Osteocyte (in vitro differentiated cells): Measurements from ENCODE around the gene PPDPF. TPM values are rescaled to one million over a fixed set of nuclear protein-coding genes. Genes with fewer than 3 reads are reported as not detected.

Experiments used
- DNase-seq: peaks from one replicate; pipeline ENCODE4 v3.0.0; 2021; ENCODE audit warnings: mixed read lengths; ENCODE audit not compliant: unreplicated experiment; ENCODE audit errors: extremely low spot score
- H3K27ac Mint-ChIP-seq: one replicate; pipeline ENCODE4 v1.8.0; 2021; ENCODE audit warnings: mild to moderate bottlenecking, mixed read lengths; ENCODE audit not compliant: unreplicated experiment
- H3K27me3 Mint-ChIP-seq: one replicate; pipeline ENCODE4 v1.8.0; 2021; ENCODE audit warnings: mixed read lengths; ENCODE audit not compliant: unreplicated experiment
- H3K36me3 Mint-ChIP-seq: one replicate; pipeline ENCODE4 v1.8.0; 2021; ENCODE audit warnings: mixed read lengths; ENCODE audit not compliant: unreplicated experiment
- H3K4me1 Mint-ChIP-seq: one replicate; pipeline ENCODE4 v1.8.0; 2021; ENCODE audit warnings: mixed read lengths; ENCODE audit not compliant: unreplicated experiment
- H3K4me3 Mint-ChIP-seq: one replicate; pipeline ENCODE4 v1.8.0; 2021; ENCODE audit warnings: mild to moderate bottlenecking, moderate library complexity, mixed read lengths; ENCODE audit not compliant: unreplicated experiment
- H3K9me3 Mint-ChIP-seq: one replicate; pipeline ENCODE4 v1.8.0; 2021; ENCODE audit warnings: mixed read lengths; ENCODE audit not compliant: unreplicated experiment
- total RNA-seq: library from RNA; stranded (reverse); gene quantifications from 2 replicates; pipeline ENCODE4 v1.2.1, GENCODE V29; 2021
- TF ChIP-seq, protein P1 (sequence below): fragments of 200-600 bp; sonication (generic); IDR thresholded peaks from 2 replicates; pipeline ENCODE4 v1.5.0; 2021; ENCODE audit warnings: antibody characterized with exemption, mild to moderate bottlenecking, moderate library complexity

Gene PPDPF
- total RNA-seq, 1 donor from 2014 or later: 239 TPM

DNA sequence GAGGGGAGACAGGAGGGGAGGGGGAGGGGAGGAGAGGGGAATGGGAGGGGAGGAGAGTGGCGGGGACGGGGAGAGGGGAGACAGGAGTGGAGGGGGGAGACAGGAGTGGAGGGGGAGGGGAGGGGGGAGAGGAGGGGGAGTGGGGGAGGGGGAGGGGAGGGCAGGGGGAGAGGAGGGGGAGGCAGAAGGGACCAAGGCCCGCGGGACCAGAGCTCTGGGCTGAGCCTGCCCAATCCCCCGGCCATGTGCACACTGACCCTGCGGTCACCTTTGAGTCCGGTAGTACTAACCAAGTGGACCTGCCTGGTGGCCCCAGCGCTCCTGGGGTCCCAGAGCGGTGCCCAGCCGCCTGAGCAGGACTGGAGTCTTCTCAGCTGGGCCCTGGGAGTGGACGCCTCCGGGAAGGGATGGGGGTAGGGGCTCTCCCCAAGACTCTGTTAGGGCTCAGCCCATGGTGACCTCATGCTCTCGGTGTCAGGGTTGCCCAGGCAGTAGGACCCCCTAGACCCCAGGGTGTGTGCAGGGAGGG is 47.6 kb upstream of the PPDPF start:
- Mint-ChIP-seq H3K9me3 (no peaks in the 10 kb centered on the region), H3K27ac (no peak overlapping the region), H3K4me3 (no peak overlapping the region), H3K36me3 (no peaks in the 10 kb centered on the region), H3K27me3 (peaks cover 44% of the 10 kb centered on the region), H3K4me1 (no peaks in the 10 kb centered on the region)
- no peak for DNase-seq
- TF ChIP-seq, protein P1, sequence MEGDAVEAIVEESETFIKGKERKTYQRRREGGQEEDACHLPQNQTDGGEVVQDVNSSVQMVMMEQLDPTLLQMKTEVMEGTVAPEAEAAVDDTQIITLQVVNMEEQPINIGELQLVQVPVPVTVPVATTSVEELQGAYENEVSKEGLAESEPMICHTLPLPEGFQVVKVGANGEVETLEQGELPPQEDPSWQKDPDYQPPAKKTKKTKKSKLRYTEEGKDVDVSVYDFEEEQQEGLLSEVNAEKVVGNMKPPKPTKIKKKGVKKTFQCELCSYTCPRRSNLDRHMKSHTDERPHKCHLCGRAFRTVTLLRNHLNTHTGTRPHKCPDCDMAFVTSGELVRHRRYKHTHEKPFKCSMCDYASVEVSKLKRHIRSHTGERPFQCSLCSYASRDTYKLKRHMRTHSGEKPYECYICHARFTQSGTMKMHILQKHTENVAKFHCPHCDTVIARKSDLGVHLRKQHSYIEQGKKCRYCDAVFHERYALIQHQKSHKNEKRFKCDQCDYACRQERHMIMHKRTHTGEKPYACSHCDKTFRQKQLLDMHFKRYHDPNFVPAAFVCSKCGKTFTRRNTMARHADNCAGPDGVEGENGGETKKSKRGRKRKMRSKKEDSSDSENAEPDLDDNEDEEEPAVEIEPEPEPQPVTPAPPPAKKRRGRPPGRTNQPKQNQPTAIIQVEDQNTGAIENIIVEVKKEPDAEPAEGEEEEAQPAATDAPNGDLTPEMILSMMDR: no peak

DNA sequence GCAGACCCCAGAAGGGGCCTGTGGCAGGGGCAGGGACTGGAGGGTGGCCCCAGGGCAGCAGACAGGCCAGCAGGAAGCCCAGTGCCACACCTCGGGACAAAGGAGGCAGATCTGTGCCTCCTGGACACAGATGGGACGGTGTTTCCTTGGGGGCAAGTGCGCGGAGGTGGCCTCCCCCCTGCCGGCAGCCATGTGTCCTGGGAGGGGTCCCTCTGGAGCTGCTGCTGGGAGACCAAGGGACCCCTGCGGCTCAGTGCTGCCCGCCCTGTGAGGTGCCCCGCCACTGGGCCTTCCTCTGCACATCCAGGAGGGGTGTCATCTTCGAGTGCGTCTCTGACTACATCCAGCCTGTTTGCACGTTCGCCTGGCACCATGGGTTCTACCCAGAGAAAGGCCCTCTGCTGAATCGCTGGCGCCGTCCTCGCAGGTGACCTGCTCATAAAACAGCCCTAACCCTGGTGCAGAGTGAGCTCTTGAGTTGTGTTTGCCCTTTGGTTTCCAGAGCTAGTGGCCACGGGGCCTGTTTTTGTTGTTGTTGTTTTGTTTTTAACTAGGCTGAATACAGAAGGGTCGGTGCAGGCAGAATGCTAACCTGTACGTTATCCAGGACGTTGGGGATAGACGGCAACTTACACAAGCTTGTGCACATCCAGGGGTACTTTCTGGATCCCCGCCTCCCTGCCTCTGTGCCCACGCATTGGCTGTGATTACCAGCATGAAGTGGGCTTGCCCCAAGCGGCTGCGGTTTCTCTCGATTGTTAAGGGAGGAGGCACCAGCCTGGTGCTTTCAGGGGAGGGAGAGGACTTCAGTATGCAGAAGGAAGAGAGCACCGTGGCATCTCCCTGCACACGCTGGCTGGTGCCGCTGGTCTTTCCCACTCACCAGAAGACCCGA is 46.8 kb upstream of the PPDPF start:
- TF ChIP-seq, protein P1: no peak
- H3K27ac Mint-ChIP-seq: no peak overlapping the region

GRCh38 chr20:63475209-63475608 is 45.4 kb upstream of the PPDPF start:
- DNase-seq: no peak
- TF ChIP-seq, protein P1: no peak
- H3K4me1 Mint-ChIP-seq: no peaks in the 10 kb centered on the region

More for the DNA sequence above, 46.8 kb upstream of the PPDPF start:
- peaks cover 38% of the 10 kb centered on the region for H3K27me3 Mint-ChIP-seq
- DNase-seq: no peak
- H3K36me3 Mint-ChIP-seq: no peaks in the 10 kb centered on the region
- no peaks in the 10 kb centered on the region for H3K9me3 Mint-ChIP-seq
- no peak overlapping the region for H3K4me3 Mint-ChIP-seq
- no peaks in the 10 kb centered on the region for H3K4me1 Mint-ChIP-seq

GRCh38 chr20:63477061-63477616 is 43.4 kb upstream of the PPDPF start:
- peaks cover 2% of the 10 kb centered on the region for H3K4me1 Mint-ChIP-seq
- TF ChIP-seq, protein P1: no peak
- no peak overlapping the region for H3K27ac Mint-ChIP-seq
- no peaks in the 10 kb centered on the region for H3K9me3 Mint-ChIP-seq
- no peaks in the 10 kb centered on the region for H3K36me3 Mint-ChIP-seq
- no peak overlapping the region for H3K4me3 Mint-ChIP-seq
- H3K27me3 Mint-ChIP-seq: peaks cover 32% of the 10 kb centered on the region
- DNase-seq: no peak

More at GRCh38 chr20:63475209-63475608, 45.4 kb upstream of the PPDPF start:
- Mint-ChIP-seq H3K27ac (no peak overlapping the region), H3K36me3 (no peaks in the 10 kb centered on the region), H3K9me3 (no peaks in the 10 kb centered on the region), H3K4me3 (no peak overlapping the region), H3K27me3 (peaks cover 32% of the 10 kb centered on the region)

DNA sequence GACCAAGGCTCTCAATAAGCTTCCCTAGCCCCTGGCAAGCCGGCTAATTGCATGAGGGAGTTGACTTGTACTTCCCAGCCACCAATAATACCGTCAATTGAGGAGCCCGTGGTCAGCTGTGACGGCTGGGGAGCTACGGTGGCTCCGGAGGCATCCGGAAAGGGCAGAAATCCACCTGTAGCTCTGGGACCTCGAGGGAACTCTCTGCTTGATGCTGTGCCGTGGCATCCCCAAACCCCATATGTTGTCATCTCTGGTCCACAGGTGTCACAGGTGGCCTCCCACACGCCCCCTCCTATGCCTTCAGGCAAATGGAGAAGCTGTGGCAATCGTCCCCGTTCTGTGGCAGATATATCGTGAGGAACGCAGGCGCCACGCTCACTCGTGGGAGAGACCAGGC is 42.6 kb upstream of the PPDPF start:
- DNase-seq: no peak
- peaks cover 35% of the 10 kb centered on the region for H3K27me3 Mint-ChIP-seq
- H3K36me3 Mint-ChIP-seq: no peaks in the 10 kb centered on the region
- H3K4me3 Mint-ChIP-seq: no peak overlapping the region
- TF ChIP-seq, protein P1: no peak
- H3K4me1 Mint-ChIP-seq: peaks cover 8% of the 10 kb centered on the region
- H3K27ac Mint-ChIP-seq: no peak overlapping the region
- H3K9me3 Mint-ChIP-seq: no peaks in the 10 kb centered on the region
